Panc1 (cell line): ENCODE measurements around the gene DNASE1. TPM values are rescaled to one million over a fixed set of nuclear protein-coding genes. Genes with fewer than 3 reads are reported as not detected.

Experiments used
- ATAC-seq: fragments of 200-7000 bp; cut with Tn5 transposase; 2 replicates; pipeline ENCODE4 v1.9.1; 2020; ENCODE audit warnings: mild to moderate bottlenecking, moderate library complexity
- BruUV-seq: library from RNA; stranded (reverse); fragments of 400-500 nt; replicated peaks from 2 replicates; lab custom pipeline; 2021; lab: Mats Ljungman, UMichigan
- CTCF ChIA-PET: fragments of 300-600 bp; sonication (Branson Sonifier 250); formaldehyde crosslinking; loops from one replicate; lab custom pipeline; 2022; ENCODE audit warnings: antibody characterized with exemption; lab: Charles Lee
- POLR2A ChIA-PET: fragments of 300-600 bp; sonication (Branson Sonifier 250); formaldehyde crosslinking; loops from one replicate; lab custom pipeline; 2022; ENCODE audit warnings: antibody characterized with exemption; lab: Charles Lee
- DNase-seq: peaks from one replicate; pipeline ENCODE4 v3.0.0-alpha.2; 2010; ENCODE audit warnings: low read depth, low spot score
- H3K27ac ChIP-seq: 2 replicates; pipeline ENCODE4 v1.5.1; 2011; ENCODE audit warnings: mild to moderate bottlenecking, low read length, inconsistent platforms
- H3K27me3 ChIP-seq: fragments of 200-500 bp; sonication (Bioruptor generic); 2 replicates; pipeline ENCODE4 v1.6.0; 2014; ENCODE audit warnings: low read length, inconsistent platforms; ENCODE audit not compliant: control insufficient read depth, insufficient read depth
- H3K36me3 ChIP-seq: fragments of 200-500 bp; sonication (Bioruptor generic); 2 replicates; pipeline ENCODE4 v1.5.1; 2014; ENCODE audit warnings: inconsistent platforms, mild to moderate bottlenecking, low read length, moderate library complexity; ENCODE audit not compliant: control insufficient read depth, insufficient read depth
- H3K4me1 ChIP-seq: 2 replicates; pipeline ENCODE4 v1.5.1; 2011; ENCODE audit warnings: inconsistent platforms, mild to moderate bottlenecking, low read length, moderate library complexity; ENCODE audit not compliant: control insufficient read depth, insufficient read depth
- H3K4me3 ChIP-seq, 2 experiments: 2 replicates each; pipeline ENCODE4 v1.5.1; 2011 to 2012; ENCODE audit warnings: low read depth in 2 of 2, low read length in 2 of 2, mild to moderate bottlenecking in 2 of 2, inconsistent platforms in 1 of 2, moderate library complexity in 1 of 2
- H3K9me3 ChIP-seq: fragments of 200-500 bp; sonication (Bioruptor generic); 2 replicates; pipeline ENCODE4 v1.5.1; 2014; ENCODE audit warnings: low read depth, mild to moderate bottlenecking, inconsistent platforms, low read length, moderate library complexity; ENCODE audit not compliant: control insufficient read depth, insufficient read depth
- POLR2AphosphoS5 ChIP-seq: IDR thresholded peaks from 2 replicates; pipeline ENCODE4 v1.6.1; 2012; ENCODE audit warnings: mild to moderate bottlenecking, low read depth, low read length, moderate library complexity
- SIN3A ChIP-seq: IDR thresholded peaks from 2 replicates; pipeline ENCODE4 v1.6.1; 2012; ENCODE audit warnings: low read depth, mild to moderate bottlenecking, low read length, moderate library complexity, borderline replicate concordance; ENCODE audit not compliant: insufficient read depth
- TCF7L2 ChIP-seq: IDR thresholded peaks from 2 replicates; pipeline ENCODE4 v1.6.1; 2011; ENCODE audit warnings: mild to moderate bottlenecking, low read depth, low read length, inconsistent platforms
- in situ Hi-C: cut with HindIII; loops from 2 replicates; pipeline ENCODE4 v1.10.0; 2016; ENCODE audit warnings: low sequenced_read_pairs, low pct_unique_long_range_greater_than_20kb
- intact Hi-C: fragments of 100-400 bp; cut with micrococcal nuclease; formaldehyde crosslinking; loops from one replicate; pipeline ENCODE4 v1.10.0; 2022; ENCODE audit not compliant: unreplicated experiment
- total RNA-seq: library from RNA; stranded (reverse); gene quantifications from one replicate; pipeline ENCODE4 v1.2.1, GENCODE V29; 2021; ENCODE audit not compliant: unreplicated experiment
- TF ChIP-seq, protein P1 (sequence below), 2 experiments: IDR thresholded peaks; 2 replicates each; pipeline ENCODE4 v1.6.1; 2011 to 2012; ENCODE audit warnings: low read depth in 2 of 2, control low read depth in 1 of 2, low read length in 1 of 2, mild to moderate bottlenecking in 1 of 2, moderate library complexity in 1 of 2; ENCODE audit not compliant: insufficient read depth in 1 of 2
- TF ChIP-seq, protein P2 (sequence below): fragments of 450-650 bp; IDR thresholded peaks from 2 replicates; pipeline ENCODE4 v1.5.1; 2017; ENCODE audit warnings: mild to moderate bottlenecking

DNASE1 gene
- total RNA-seq, 1 experiment from 2014 or later, result 21.1 TPM

DNA sequence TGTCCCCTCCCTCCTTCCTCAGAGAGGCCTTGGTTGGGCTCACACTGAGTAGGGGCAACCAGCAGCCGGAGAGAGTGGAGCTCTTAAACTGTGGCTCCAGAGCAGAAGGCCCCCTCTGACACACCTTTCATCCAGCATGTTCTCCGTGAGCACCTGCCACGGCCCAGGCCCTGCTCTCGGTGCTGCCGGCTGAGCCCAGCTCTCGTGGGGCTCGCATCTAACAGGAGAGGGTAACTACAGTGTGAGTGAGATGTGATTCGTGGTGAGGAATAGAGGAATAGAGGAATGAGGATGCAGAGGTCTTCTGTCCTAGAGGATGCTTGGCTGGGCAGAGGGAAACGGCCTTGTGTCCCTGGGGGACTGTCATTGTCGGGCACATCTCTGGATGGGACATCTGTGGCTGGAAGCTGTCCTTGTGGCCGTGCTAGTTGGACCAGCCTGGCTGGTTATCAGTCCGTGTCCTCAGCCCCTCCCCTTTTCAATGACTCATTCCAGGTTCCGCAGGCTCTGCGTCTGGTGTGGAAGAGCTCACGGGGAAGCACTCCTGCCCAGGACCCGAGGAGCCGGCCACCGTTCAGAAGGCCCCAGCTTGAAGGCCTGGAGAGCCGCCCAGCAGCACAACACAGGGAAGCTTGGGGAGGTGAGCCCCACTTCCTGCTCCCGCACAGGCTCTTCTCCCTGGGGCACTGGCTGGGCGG lies 11.9 kb upstream of the DNASE1 start:
- no peak overlapping the region for H3K27ac ChIP-seq
- no peak for DNase-seq
- no peaks in the 10 kb centered on the region for H3K36me3 ChIP-seq
- POLR2A ChIA-PET, result no interaction called here
- in situ Hi-C loops, result no loop called here
- H3K4me1 ChIP-seq, result peaks cover 27% of the 10 kb centered on the region
- TF ChIP-seq POLR2AphosphoS5 (no peak), SIN3A (no peak), TCF7L2 (no peak)
- TF ChIP-seq, protein P1, sequence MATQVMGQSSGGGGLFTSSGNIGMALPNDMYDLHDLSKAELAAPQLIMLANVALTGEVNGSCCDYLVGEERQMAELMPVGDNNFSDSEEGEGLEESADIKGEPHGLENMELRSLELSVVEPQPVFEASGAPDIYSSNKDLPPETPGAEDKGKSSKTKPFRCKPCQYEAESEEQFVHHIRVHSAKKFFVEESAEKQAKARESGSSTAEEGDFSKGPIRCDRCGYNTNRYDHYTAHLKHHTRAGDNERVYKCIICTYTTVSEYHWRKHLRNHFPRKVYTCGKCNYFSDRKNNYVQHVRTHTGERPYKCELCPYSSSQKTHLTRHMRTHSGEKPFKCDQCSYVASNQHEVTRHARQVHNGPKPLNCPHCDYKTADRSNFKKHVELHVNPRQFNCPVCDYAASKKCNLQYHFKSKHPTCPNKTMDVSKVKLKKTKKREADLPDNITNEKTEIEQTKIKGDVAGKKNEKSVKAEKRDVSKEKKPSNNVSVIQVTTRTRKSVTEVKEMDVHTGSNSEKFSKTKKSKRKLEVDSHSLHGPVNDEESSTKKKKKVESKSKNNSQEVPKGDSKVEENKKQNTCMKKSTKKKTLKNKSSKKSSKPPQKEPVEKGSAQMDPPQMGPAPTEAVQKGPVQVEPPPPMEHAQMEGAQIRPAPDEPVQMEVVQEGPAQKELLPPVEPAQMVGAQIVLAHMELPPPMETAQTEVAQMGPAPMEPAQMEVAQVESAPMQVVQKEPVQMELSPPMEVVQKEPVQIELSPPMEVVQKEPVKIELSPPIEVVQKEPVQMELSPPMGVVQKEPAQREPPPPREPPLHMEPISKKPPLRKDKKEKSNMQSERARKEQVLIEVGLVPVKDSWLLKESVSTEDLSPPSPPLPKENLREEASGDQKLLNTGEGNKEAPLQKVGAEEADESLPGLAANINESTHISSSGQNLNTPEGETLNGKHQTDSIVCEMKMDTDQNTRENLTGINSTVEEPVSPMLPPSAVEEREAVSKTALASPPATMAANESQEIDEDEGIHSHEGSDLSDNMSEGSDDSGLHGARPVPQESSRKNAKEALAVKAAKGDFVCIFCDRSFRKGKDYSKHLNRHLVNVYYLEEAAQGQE (IDR thresholded peaks at IDR 0.05; ENCODE audit: insufficient read depth in 1 of 2, low read depth in 2 of 2, low read length in 1 of 2), result no peak
- TF ChIP-seq, protein P2, sequence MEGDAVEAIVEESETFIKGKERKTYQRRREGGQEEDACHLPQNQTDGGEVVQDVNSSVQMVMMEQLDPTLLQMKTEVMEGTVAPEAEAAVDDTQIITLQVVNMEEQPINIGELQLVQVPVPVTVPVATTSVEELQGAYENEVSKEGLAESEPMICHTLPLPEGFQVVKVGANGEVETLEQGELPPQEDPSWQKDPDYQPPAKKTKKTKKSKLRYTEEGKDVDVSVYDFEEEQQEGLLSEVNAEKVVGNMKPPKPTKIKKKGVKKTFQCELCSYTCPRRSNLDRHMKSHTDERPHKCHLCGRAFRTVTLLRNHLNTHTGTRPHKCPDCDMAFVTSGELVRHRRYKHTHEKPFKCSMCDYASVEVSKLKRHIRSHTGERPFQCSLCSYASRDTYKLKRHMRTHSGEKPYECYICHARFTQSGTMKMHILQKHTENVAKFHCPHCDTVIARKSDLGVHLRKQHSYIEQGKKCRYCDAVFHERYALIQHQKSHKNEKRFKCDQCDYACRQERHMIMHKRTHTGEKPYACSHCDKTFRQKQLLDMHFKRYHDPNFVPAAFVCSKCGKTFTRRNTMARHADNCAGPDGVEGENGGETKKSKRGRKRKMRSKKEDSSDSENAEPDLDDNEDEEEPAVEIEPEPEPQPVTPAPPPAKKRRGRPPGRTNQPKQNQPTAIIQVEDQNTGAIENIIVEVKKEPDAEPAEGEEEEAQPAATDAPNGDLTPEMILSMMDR, result no peak
- no peaks in the 10 kb centered on the region for H3K9me3 ChIP-seq
- H3K27me3 ChIP-seq, result no peaks in the 10 kb centered on the region
- no peak for ATAC-seq
- no peak overlapping the region for H3K4me3 ChIP-seq
- intact Hi-C loops, result no loop called here
- no TSS peak for BruUV-seq
- CTCF ChIA-PET, result interaction anchor here (0.5 kb wide), 1 partner anchor 1199 kb away, joined by 3 read pairs; no protein-coding TSS in a partner anchor

DNA sequence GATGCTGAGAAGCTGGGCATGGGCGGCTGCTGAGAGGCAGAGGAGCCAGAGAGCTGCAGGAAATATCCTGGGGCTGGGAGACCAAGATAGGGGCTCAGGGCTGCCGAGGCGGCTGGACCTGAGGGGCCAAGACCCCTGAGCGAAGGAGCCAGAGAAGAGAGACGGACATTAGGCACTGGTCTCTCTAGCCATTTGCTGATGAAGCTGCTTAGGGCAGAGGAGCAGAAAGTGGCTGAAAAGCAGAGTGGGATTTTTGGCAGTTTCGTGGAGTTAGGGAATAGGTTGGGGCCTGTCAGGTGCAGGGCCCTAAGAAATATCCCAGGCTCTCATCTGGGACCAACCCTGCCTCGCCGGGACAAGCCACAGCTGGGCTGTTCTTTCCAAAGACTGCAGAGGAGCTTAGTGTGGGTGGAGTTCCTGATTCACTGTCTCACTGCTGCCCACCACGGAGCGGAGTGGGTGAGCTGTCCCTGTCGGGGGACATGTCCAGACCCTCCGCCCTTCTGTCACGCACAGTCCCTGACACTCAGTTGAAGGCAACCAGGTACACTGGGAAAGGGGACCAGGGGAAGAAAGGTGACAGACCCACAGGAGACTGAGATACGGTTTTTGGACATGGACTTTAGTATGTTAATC lies 11.3 kb upstream of the DNASE1 start:
- H3K4me3 ChIP-seq, result no peak overlapping the region
- H3K9me3 ChIP-seq, result no peaks in the 10 kb centered on the region
- no TSS peak for BruUV-seq
- in situ Hi-C loops (no loop called here), intact Hi-C loops (no loop called here)
- no peak overlapping the region for H3K27ac ChIP-seq
- DNase-seq (no peak), ATAC-seq (no peak)
- peaks cover 24% of the 10 kb centered on the region for H3K4me1 ChIP-seq
- CTCF ChIA-PET, result interaction anchor here (0.5 kb wide), 1 partner anchor 1199 kb away, joined by 3 read pairs; no protein-coding TSS in a partner anchor
- no peak for TF ChIP-seq TCF7L2
- TF ChIP-seq, protein P1 (IDR thresholded peaks at IDR 0.05; ENCODE audit: insufficient read depth in 1 of 2, low read depth in 2 of 2, low read length in 1 of 2), result no peak
- TF ChIP-seq, protein P2, result no peak
- no peaks in the 10 kb centered on the region for H3K27me3 ChIP-seq
- H3K36me3 ChIP-seq, result no peaks in the 10 kb centered on the region
- POLR2A ChIA-PET, result no interaction called here
